GM19455 (cell line): ENCODE results near the gene MATK.

Experiments
- ATAC-seq: cut with Tn5 transposase; IDR thresholded peaks from one replicate; pipeline ENCODE4 v1.9.1; 2021; ENCODE audit not compliant: unreplicated experiment

The MATK gene

GRCh38 chr19:3751236-3751635 is 34.9 kb downstream of the MATK start:
- ATAC-seq = no peak

- ATAC-seq = no peak
These were observed 36.0 kb downstream of the MATK start for GRCh38 chr19:3750211-3750610.

- ATAC-seq = no peak
These were observed 37.2 kb downstream of the MATK start for GRCh38 chr19:3748965-3749364.

GRCh38 chr19:3746371-3747056 is 39.7 kb downstream of the MATK start:
- ATAC-seq = no peak

- no peak for ATAC-seq
These were observed 40.7 kb downstream of the MATK start for GRCh38 chr19:3745363-3746045.

GRCh38 chr19:3743486-3743885 is 42.7 kb downstream of the MATK start:
- ATAC-seq = no peak

- ATAC-seq = no peak
These were observed 45.8 kb downstream of the MATK start for GRCh38 chr19:3740431-3740830.

- no peak for ATAC-seq
These were observed 47.5 kb downstream of the MATK start for GRCh38 chr19:3738477-3739220.

GRCh38 chr19:3737487-3738205 is 48.5 kb downstream of the MATK start:
- ATAC-seq = no peak

GRCh38 chr19:3736106-3736724 is 50.0 kb downstream of the MATK start:
- ATAC-seq = no peak

- no peak for ATAC-seq
These were observed 51.9 kb downstream of the MATK start for GRCh38 chr19:3734310-3734600.

- no peak for ATAC-seq
These were observed 52.5 kb downstream of the MATK start for GRCh38 chr19:3733549-3734309.

GRCh38 chr19:3732108-3732507 is 54.1 kb downstream of the MATK start:
- ATAC-seq = no peak

GRCh38 chr19:3730457-3730958 is 55.7 kb downstream of the MATK start:
- no peak for ATAC-seq
